Calu3 (cell line): ENCODE data around the gene DOK7. TPM values are rescaled to one million over a fixed set of nuclear protein-coding genes. Genes with fewer than 3 reads are reported as not detected.
A peak's percentile ranks its signal among the peaks of the same experiment; 100 is the strongest.

Experiments
- BruUV-seq: library from RNA; stranded (reverse); fragments of 400-500 nt; replicated peaks from 2 replicates; lab custom pipeline; 2021; lab: Mats Ljungman, UMichigan
- CTCF ChIA-PET: fragments of 300-600 bp; sonication (Branson Sonifier 250); formaldehyde crosslinking; loops from one replicate; lab custom pipeline; 2022; ENCODE audit warnings: antibody characterized with exemption; lab: Charles Lee
- DNase-seq: peaks from one replicate; pipeline ENCODE4 v3.0.0; 2022
- H3K27ac Mint-ChIP-seq: one replicate; pipeline ENCODE4 v1.8.0; 2022; ENCODE audit warnings: mixed read lengths; ENCODE audit not compliant: unreplicated experiment
- H3K27me3 Mint-ChIP-seq: one replicate; pipeline ENCODE4 v1.8.0; 2022; ENCODE audit warnings: mixed read lengths; ENCODE audit not compliant: unreplicated experiment
- H3K36me3 Mint-ChIP-seq: one replicate; pipeline ENCODE4 v1.8.0; 2022; ENCODE audit warnings: mild to moderate bottlenecking, moderate library complexity, mixed read lengths; ENCODE audit not compliant: insufficient read depth, unreplicated experiment
- H3K4me1 Mint-ChIP-seq: one replicate; pipeline ENCODE4 v1.8.0; 2022; ENCODE audit warnings: mild to moderate bottlenecking, low read depth, mixed read lengths; ENCODE audit not compliant: unreplicated experiment
- H3K4me3 Mint-ChIP-seq: one replicate; pipeline ENCODE4 v1.8.0; 2022; ENCODE audit warnings: mild to moderate bottlenecking, low read depth, moderate library complexity, mixed read lengths; ENCODE audit not compliant: unreplicated experiment
- H3K9me3 Mint-ChIP-seq: one replicate; pipeline ENCODE4 v1.8.0; 2022; ENCODE audit warnings: low read depth, mixed read lengths; ENCODE audit not compliant: unreplicated experiment
- CTCF ChIP-seq: fragments of 200-600 bp; IDR thresholded peaks from one replicate; pipeline ENCODE4 v1.8.0; 2022; ENCODE audit warnings: antibody characterized with exemption; ENCODE audit not compliant: unreplicated experiment
- intact Hi-C: fragments of 100-400 bp; cut with micrococcal nuclease; formaldehyde crosslinking; loops from one replicate; pipeline ENCODE4 v1.10.0; 2022; ENCODE audit not compliant: unreplicated experiment
- total RNA-seq: library from RNA; stranded (reverse); gene quantifications from 2 replicates; pipeline ENCODE4 v1.2.3, GENCODE V29; 2022

DOK7 gene
- total RNA-seq, 1 experiment from 2014 or later = 2.7 TPM

- DNase-seq = no peak
- H3K36me3 Mint-ChIP-seq = no peaks in the 10 kb centered on the region
- CTCF ChIA-PET = no interaction called here
- no peaks in the 10 kb centered on the region for H3K27me3 Mint-ChIP-seq
- intact Hi-C loops = no loop called here
- no peak overlapping the region for H3K4me3 Mint-ChIP-seq
- no peak for TF ChIP-seq CTCF
- H3K27ac Mint-ChIP-seq = no peak overlapping the region
- BruUV-seq = no TSS peak
- no peaks in the 10 kb centered on the region for H3K4me1 Mint-ChIP-seq
- no peaks in the 10 kb centered on the region for H3K9me3 Mint-ChIP-seq
These were observed 37.6 kb downstream of the DOK7 start for GRCh38 chr4:3500634-3501101.

- TF ChIP-seq CTCF = no peak
- Mint-ChIP-seq H3K9me3 (no peaks in the 10 kb centered on the region), H3K4me1 (no peaks in the 10 kb centered on the region), H3K27me3 (no peaks in the 10 kb centered on the region), H3K27ac (no peak overlapping the region), H3K36me3 (no peaks in the 10 kb centered on the region), H3K4me3 (no peak overlapping the region)
- intact Hi-C loops = no loop called here
- DNase-seq = no peak
- CTCF ChIA-PET = no interaction called here
- no TSS peak for BruUV-seq
These were observed 38.2 kb downstream of the DOK7 start for GRCh38 chr4:3501126-3501824.

GRCh38 chr4:3501825-3502425 is 38.8 kb downstream of the DOK7 start:
- no peaks in the 10 kb centered on the region for H3K27me3 Mint-ChIP-seq
- no peaks in the 10 kb centered on the region for H3K4me1 Mint-ChIP-seq
- H3K36me3 Mint-ChIP-seq = no peaks in the 10 kb centered on the region
- no peak for DNase-seq
- CTCF ChIA-PET = no interaction called here
- H3K4me3 Mint-ChIP-seq = no peak overlapping the region
- TF ChIP-seq CTCF = no peak
- H3K9me3 Mint-ChIP-seq = no peaks in the 10 kb centered on the region
- intact Hi-C loops = no loop called here
- no peak overlapping the region for H3K27ac Mint-ChIP-seq
- no TSS peak for BruUV-seq

DNA sequence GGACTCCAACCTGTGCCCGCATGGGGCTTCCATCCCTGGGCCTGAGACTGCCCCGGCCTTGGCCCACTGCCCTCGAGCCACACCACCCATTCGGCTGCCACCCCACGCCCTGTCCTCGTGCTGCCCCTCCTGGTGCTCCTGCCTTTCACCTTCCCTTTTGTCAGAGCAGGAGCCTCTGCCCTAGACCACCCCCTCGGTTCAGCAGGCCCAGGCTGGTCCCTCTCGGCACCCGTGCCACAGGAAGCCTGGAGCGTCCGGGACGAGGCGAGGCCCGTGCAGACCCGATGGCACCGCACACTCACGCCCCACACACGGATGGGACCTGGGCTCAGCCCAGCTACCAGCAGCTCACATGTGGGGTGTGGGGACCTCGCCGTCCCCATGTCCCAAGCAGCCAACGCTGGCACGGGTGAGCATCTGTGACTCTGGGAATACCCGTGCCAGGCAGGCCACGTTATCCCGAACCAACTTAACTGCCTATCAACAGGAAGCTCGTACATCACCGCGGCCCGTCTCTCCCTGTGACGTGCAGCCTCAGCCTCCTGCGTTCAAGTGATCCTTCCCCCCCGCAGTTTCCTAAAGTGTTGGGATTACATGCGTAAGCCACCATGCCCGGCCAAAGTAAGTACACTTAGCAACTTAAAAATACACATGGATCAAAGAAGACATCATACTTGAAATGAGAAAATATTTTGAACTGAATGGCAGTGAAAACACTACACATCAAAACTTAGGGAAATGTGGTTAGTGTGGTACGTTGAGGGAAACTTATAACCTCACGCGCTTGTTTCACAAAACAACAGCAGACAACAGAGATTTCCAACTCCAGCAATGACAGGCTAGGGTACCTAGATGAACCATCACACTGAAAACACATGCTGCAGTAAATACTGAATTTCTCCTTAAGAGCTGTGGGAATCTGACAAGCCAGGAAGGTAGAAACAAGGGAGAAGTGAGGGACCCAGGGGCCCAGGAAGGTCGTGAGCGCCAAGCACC is 40.1 kb downstream of the DOK7 start:
- Mint-ChIP-seq H3K27ac (peak overlapping the region; percentile 10), H3K27me3 (no peaks in the 10 kb centered on the region), H3K9me3 (no peaks in the 10 kb centered on the region), H3K36me3 (peaks cover 4% of the 10 kb centered on the region), H3K4me1 (no peaks in the 10 kb centered on the region), H3K4me3 (no peak overlapping the region)
- intact Hi-C loops = no loop called here
- BruUV-seq = no TSS peak
- DNase-seq = no peak
- CTCF ChIA-PET = no interaction called here
- no peak for TF ChIP-seq CTCF
